ENCODE results near the gene MKLN1. TPM values are rescaled to one million over a fixed set of nuclear protein-coding genes. Genes with fewer than 3 reads are reported as not detected.

The MKLN1 gene
- total and polyA plus RNA-seq, 10 of the 15 experiments (the other 5 are each of a cell fraction or from before 2014, with no cell fraction given), result 13.6 to 55.8 (median 29.3) TPM

DNA sequence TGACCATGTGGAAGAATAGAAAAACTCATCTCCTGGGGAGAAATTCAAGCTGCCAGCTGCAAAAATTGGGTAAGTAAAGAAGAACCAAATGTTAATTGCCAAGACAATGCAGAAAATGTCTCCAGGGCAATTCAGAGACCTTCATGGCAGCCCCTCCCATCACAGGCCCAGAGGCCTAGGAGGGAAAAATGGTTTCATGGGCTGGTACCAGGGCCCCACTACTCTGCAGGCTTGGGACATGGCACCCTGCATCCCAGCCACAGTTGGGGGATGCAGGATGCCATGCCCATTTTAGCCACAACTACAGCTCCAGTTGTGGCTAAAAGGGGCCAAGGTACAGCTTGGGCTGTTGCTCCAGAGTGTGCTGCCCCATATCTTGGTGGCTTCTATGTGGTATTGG is 20.9 kb upstream of the MKLN1 start:
- ATAC-seq (no peak), DNase-seq (ENCODE audit: low read depth, low spot score) (no peak), FAIRE-seq (no peak)
- no peaks in the 10 kb centered on the region for H4K20me1 ChIP-seq (ENCODE audit: control insufficient read depth, insufficient read depth)
- no peaks in the 10 kb centered on the region for H3K27me3 ChIP-seq (replicated peaks in 1 of 2; ENCODE audit: control insufficient read depth in 2 of 2, insufficient read depth in 2 of 2, low read length in 1 of 2)
- BruUV-seq (replicated peaks), result no TSS peak
- no peaks in the 10 kb centered on the region for H3K79me2 ChIP-seq (ENCODE audit: control insufficient read depth, insufficient read depth, low read length)
- CTCF ChIA-PET, result no interaction called here
- no peak overlapping the region for H3K4me3 ChIP-seq
- H3K9ac ChIP-seq (ENCODE audit: control insufficient read depth, insufficient read depth, low read length), result no peak overlapping the region
- H2AFZ ChIP-seq (ENCODE audit: control insufficient read depth, low read depth, low read length), result no peak overlapping the region
- H3K4me2 ChIP-seq (ENCODE audit: control insufficient read depth, insufficient read depth), result no peak overlapping the region
- in situ Hi-C loops (cut with MboI) (no loop called here), intact Hi-C loops (cut with micrococcal nuclease; ENCODE audit: unreplicated experiment) (no loop called here)
- TF ChIP-seq, protein P1, sequence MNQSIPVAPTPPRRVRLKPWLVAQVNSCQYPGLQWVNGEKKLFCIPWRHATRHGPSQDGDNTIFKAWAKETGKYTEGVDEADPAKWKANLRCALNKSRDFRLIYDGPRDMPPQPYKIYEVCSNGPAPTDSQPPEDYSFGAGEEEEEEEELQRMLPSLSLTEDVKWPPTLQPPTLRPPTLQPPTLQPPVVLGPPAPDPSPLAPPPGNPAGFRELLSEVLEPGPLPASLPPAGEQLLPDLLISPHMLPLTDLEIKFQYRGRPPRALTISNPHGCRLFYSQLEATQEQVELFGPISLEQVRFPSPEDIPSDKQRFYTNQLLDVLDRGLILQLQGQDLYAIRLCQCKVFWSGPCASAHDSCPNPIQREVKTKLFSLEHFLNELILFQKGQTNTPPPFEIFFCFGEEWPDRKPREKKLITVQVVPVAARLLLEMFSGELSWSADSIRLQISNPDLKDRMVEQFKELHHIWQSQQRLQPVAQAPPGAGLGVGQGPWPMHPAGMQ (IDR thresholded peaks at IDR 0.05; ENCODE audit: borderline replicate concordance), result no peak
- TF ChIP-seq CHD4 (IDR thresholded peaks at IDR 0.05), result no peak
- SMC1A ChIA-PET (ENCODE audit: uncharacterized antibody, unreplicated experiment), result interaction anchor here (1.6 kb wide), 1 partner anchor 238 kb away, joined by 4 read pairs; no protein-coding TSS in a partner anchor
- no peaks in the 10 kb centered on the region for H3K4me1 ChIP-seq (ENCODE audit: control insufficient read depth, insufficient read depth, low read length)
- no peaks in the 10 kb centered on the region; the same call in 2 of the 3 replicates for H3K9me3 ChIP-seq (replicated peaks; ENCODE audit: control insufficient read depth, insufficient read depth, low read length)
- POLR2A ChIA-PET, result no interaction called here
- RAD21 ChIA-PET (ENCODE audit: unreplicated experiment), result no interaction called here
- H3K27ac ChIP-seq (ENCODE audit: control insufficient read depth, insufficient read depth), result no peak overlapping the region
- no peaks in the 10 kb centered on the region for H3K36me3 ChIP-seq (ENCODE audit: control insufficient read depth in 2 of 2, insufficient read depth in 2 of 2, low read length in 1 of 2)

DNA sequence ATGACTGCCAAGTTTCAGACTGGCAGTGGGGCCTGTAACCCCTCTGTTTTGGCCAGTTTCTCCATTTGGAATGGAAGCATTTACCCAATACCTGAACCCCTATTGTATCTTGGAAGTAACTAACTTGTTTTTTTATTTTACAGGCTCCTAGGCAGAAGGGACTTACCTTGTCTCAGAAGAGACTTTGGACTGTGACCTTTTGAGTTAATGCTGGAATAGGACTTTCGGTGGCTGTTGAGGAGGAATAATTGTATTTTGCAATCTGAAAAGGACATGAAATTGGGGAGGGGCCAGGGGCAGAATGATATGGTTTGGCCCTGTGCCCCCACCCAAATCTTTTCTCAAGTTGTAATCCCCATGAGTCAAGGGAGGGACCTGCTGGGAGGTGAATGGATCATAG is 20.0 kb upstream of the MKLN1 start:
- no TSS peak for BruUV-seq (replicated peaks)
- DNase-seq (ENCODE audit: low read depth, low spot score), result no peak
- Histone ChIP-seq H3K27me3 (replicated peaks in 1 of 2; ENCODE audit: control insufficient read depth in 2 of 2, insufficient read depth in 2 of 2, low read length in 1 of 2) (no peaks in the 10 kb centered on the region), H3K4me1 (ENCODE audit: control insufficient read depth, insufficient read depth, low read length) (no peaks in the 10 kb centered on the region), H2AFZ (ENCODE audit: control insufficient read depth, low read depth, low read length) (no peak overlapping the region), H3K4me2 (ENCODE audit: control insufficient read depth, insufficient read depth) (no peak overlapping the region), H3K4me3 (no peak overlapping the region), H3K36me3 (ENCODE audit: control insufficient read depth in 2 of 2, insufficient read depth in 2 of 2, low read length in 1 of 2) (no peaks in the 10 kb centered on the region), H4K20me1 (ENCODE audit: control insufficient read depth, insufficient read depth) (no peaks in the 10 kb centered on the region), H3K79me2 (ENCODE audit: control insufficient read depth, insufficient read depth, low read length) (no peaks in the 10 kb centered on the region), H3K9me3 (replicated peaks; ENCODE audit: control insufficient read depth, insufficient read depth, low read length) (peaks cover under 1% of the 10 kb centered on the region; the same call in 1 of the 3 replicates), H3K9ac (ENCODE audit: control insufficient read depth, insufficient read depth, low read length) (no peak overlapping the region), H3K27ac (ENCODE audit: control insufficient read depth, insufficient read depth) (no peak overlapping the region)
- FAIRE-seq, result no peak
- SMC1A ChIA-PET (ENCODE audit: uncharacterized antibody, unreplicated experiment), result no interaction called here
- in situ Hi-C loops (cut with MboI) (no loop called here), intact Hi-C loops (cut with micrococcal nuclease; ENCODE audit: unreplicated experiment) (no loop called here)
- no peak for ATAC-seq
- CTCF ChIA-PET, result no interaction called here
- 100% methylated on average over 1 of the region's 1 CpG for WGBS (ENCODE audit: insufficient coverage, insufficient replicate concordance, low lambda C conversion rate, missing lambda C conversion rate)
- RAD21 ChIA-PET (ENCODE audit: unreplicated experiment), result no interaction called here
- POLR2A ChIA-PET, result no interaction called here
- TF ChIP-seq, protein P2, sequence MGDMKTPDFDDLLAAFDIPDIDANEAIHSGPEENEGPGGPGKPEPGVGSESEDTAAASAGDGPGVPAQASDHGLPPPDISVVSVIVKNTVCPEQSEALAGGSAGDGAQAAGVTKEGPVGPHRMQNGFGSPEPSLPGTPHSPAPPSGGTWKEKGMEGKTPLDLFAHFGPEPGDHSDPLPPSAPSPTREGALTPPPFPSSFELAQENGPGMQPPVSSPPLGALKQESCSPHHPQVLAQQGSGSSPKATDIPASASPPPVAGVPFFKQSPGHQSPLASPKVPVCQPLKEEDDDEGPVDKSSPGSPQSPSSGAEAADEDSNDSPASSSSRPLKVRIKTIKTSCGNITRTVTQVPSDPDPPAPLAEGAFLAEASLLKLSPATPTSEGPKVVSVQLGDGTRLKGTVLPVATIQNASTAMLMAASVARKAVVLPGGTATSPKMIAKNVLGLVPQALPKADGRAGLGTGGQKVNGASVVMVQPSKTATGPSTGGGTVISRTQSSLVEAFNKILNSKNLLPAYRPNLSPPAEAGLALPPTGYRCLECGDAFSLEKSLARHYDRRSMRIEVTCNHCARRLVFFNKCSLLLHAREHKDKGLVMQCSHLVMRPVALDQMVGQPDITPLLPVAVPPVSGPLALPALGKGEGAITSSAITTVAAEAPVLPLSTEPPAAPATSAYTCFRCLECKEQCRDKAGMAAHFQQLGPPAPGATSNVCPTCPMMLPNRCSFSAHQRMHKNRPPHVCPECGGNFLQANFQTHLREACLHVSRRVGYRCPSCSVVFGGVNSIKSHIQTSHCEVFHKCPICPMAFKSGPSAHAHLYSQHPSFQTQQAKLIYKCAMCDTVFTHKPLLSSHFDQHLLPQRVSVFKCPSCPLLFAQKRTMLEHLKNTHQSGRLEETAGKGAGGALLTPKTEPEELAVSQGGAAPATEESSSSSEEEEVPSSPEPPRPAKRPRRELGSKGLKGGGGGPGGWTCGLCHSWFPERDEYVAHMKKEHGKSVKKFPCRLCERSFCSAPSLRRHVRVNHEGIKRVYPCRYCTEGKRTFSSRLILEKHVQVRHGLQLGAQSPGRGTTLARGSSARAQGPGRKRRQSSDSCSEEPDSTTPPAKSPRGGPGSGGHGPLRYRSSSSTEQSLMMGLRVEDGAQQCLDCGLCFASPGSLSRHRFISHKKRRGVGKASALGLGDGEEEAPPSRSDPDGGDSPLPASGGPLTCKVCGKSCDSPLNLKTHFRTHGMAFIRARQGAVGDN (IDR thresholded peaks at IDR 0.05), result no peak
- TF ChIP-seq CBX3 (IDR thresholded peaks at IDR 0.05; ENCODE audit: borderline replicate concordance, low read depth) (no peak), TCF12 (IDR thresholded peaks at IDR 0.05; ENCODE audit: low read depth, low read length) (no peak), PAX8 (IDR thresholded peaks at IDR 0.05) (no peak), ZNF24 (IDR thresholded peaks at IDR 0.05) (no peak), HDGF (IDR thresholded peaks at IDR 0.05) (no peak)
- TF ChIP-seq, protein P3, sequence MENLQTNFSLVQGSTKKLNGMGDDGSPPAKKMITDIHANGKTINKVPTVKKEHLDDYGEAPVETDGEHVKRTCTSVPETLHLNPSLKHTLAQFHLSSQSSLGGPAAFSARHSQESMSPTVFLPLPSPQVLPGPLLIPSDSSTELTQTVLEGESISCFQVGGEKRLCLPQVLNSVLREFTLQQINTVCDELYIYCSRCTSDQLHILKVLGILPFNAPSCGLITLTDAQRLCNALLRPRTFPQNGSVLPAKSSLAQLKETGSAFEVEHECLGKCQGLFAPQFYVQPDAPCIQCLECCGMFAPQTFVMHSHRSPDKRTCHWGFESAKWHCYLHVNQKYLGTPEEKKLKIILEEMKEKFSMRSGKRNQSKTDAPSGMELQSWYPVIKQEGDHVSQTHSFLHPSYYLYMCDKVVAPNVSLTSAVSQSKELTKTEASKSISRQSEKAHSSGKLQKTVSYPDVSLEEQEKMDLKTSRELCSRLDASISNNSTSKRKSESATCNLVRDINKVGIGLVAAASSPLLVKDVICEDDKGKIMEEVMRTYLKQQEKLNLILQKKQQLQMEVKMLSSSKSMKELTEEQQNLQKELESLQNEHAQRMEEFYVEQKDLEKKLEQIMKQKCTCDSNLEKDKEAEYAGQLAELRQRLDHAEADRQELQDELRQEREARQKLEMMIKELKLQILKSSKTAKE (IDR thresholded peaks at IDR 0.05; ENCODE audit: low read depth, poor library complexity, severe bottlenecking), result no peak
- TF ChIP-seq, protein P4, sequence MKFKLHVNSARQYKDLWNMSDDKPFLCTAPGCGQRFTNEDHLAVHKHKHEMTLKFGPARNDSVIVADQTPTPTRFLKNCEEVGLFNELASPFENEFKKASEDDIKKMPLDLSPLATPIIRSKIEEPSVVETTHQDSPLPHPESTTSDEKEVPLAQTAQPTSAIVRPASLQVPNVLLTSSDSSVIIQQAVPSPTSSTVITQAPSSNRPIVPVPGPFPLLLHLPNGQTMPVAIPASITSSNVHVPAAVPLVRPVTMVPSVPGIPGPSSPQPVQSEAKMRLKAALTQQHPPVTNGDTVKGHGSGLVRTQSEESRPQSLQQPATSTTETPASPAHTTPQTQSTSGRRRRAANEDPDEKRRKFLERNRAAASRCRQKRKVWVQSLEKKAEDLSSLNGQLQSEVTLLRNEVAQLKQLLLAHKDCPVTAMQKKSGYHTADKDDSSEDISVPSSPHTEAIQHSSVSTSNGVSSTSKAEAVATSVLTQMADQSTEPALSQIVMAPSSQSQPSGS (IDR thresholded peaks at IDR 0.05; ENCODE audit: low read length), result no peak

Measured in GM12878 (cell line).